ENCODE measurements around the gene SUCLA2. TPM values are rescaled to one million over a fixed set of nuclear protein-coding genes. Genes with fewer than 3 reads are reported as not detected.

SUCLA2 gene
- total and polyA plus RNA-seq, 2 experiments from 2014 or later, result 56.9 to 60.6 TPM

DNA sequence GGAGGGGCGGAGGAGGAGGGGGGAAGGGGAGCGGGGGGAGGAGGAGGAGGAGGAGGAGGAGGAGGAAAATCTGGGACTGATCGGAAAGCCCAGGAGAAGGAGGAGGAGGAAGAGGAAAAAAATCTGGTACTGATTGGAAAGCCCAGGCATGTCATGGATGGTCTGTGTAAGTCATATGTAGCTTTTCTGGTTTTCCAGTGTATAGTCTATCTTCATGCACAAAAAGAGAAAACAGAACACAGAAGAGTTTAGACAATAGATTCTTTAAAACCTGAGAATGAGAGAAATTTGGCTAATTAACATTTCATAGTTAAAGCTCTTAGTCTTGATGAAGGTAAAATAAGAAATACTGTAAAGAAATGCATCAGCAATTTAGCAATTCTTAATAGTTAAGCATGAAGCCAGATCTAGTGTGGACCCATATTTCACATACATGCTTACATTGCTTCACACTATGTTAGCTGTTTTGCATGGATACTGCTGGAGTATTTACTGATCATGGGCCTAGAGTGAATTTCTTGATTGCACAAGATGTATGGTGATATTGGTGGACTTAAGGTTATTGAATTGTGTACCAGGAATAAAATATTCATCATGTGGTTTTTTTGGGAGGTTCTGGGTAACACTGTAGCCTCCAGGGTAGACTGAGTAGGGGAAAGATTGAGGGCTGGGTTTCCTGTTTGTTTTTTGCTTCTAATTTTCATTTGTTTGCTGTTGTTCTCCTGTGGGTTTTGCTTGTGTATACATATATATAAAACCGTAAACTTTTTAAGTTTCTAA, 41.4 kb downstream of the SUCLA2 start:
- Histone ChIP-seq H3K4me3 (no peak overlapping the region), H3K27ac (no peak overlapping the region), H4K20me1 (ENCODE audit: insufficient read depth, poor library complexity, severe bottlenecking) (no peaks in the 10 kb centered on the region), H2AFZ (no peak overlapping the region), H3K4me2 (no peak overlapping the region), H3K36me3 (replicated peaks; ENCODE audit: insufficient read depth, low read depth) (peaks cover 7% of the 10 kb centered on the region), H3K9me2 (replicated peaks; ENCODE audit: insufficient read depth) (no peaks in the 10 kb centered on the region), H3K4me1 (ENCODE audit: insufficient read depth) (no peaks in the 10 kb centered on the region), H3K27me3 (no peaks in the 10 kb centered on the region), H3K79me2 (no peaks in the 10 kb centered on the region), H3K9me3 (ENCODE audit: low read depth) (peaks cover 24% of the 10 kb centered on the region)
- no peak for TF ChIP-seq EZH2phosphoT487 (IDR thresholded peaks at IDR 0.05; ENCODE audit: low read depth, severe bottlenecking, unreplicated experiment)
- TF ChIP-seq, protein P1, sequence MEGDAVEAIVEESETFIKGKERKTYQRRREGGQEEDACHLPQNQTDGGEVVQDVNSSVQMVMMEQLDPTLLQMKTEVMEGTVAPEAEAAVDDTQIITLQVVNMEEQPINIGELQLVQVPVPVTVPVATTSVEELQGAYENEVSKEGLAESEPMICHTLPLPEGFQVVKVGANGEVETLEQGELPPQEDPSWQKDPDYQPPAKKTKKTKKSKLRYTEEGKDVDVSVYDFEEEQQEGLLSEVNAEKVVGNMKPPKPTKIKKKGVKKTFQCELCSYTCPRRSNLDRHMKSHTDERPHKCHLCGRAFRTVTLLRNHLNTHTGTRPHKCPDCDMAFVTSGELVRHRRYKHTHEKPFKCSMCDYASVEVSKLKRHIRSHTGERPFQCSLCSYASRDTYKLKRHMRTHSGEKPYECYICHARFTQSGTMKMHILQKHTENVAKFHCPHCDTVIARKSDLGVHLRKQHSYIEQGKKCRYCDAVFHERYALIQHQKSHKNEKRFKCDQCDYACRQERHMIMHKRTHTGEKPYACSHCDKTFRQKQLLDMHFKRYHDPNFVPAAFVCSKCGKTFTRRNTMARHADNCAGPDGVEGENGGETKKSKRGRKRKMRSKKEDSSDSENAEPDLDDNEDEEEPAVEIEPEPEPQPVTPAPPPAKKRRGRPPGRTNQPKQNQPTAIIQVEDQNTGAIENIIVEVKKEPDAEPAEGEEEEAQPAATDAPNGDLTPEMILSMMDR (IDR thresholded peaks at IDR 0.05; ENCODE audit: poor library complexity), result no peak
- 100% methylated on average over 1 of the region's 4 CpGs for WGBS (ENCODE audit: low lambda C conversion rate, missing lambda C conversion rate)
- DNase-seq (ENCODE audit: low spot score), result no peak

- peaks cover 7% of the 10 kb centered on the region for H3K36me3 ChIP-seq (replicated peaks; ENCODE audit: insufficient read depth, low read depth)
- H3K4me3 ChIP-seq, result no peak overlapping the region
- no peaks in the 10 kb centered on the region for H3K79me2 ChIP-seq
- H3K27me3 ChIP-seq, result no peaks in the 10 kb centered on the region
- peaks cover 24% of the 10 kb centered on the region for H3K9me3 ChIP-seq (ENCODE audit: low read depth)
- H3K4me2 ChIP-seq, result no peak overlapping the region
- H3K9me2 ChIP-seq (replicated peaks; ENCODE audit: insufficient read depth), result no peaks in the 10 kb centered on the region
- no peak overlapping the region for H3K27ac ChIP-seq
- H4K20me1 ChIP-seq (ENCODE audit: insufficient read depth, poor library complexity, severe bottlenecking), result no peaks in the 10 kb centered on the region
- no peak for DNase-seq (ENCODE audit: low spot score)
- H2AFZ ChIP-seq, result no peak overlapping the region
- no peaks in the 10 kb centered on the region for H3K4me1 ChIP-seq (ENCODE audit: insufficient read depth)
- TF ChIP-seq EZH2phosphoT487 (IDR thresholded peaks at IDR 0.05; ENCODE audit: low read depth, severe bottlenecking, unreplicated experiment) (no peak), EZH2 (IDR thresholded peaks at IDR 0.05; ENCODE audit: borderline replicate concordance) (no peak)
- TF ChIP-seq, protein P1 (IDR thresholded peaks at IDR 0.05; ENCODE audit: poor library complexity), result no peak
- 100% methylated on average over 5 of the region's 5 CpGs for WGBS (ENCODE audit: low lambda C conversion rate, missing lambda C conversion rate)
Observed at GRCh38 chr13:47957073-47957472, 44.0 kb downstream of the SUCLA2 start.

- H4K20me1 ChIP-seq (ENCODE audit: insufficient read depth, poor library complexity, severe bottlenecking), result no peaks in the 10 kb centered on the region
- peaks cover 4% of the 10 kb centered on the region for H3K36me3 ChIP-seq (replicated peaks; ENCODE audit: insufficient read depth, low read depth)
- no peak overlapping the region for H3K4me2 ChIP-seq
- no peak for DNase-seq (ENCODE audit: low spot score)
- peaks cover 19% of the 10 kb centered on the region for H3K9me3 ChIP-seq (ENCODE audit: low read depth)
- H3K27me3 ChIP-seq, result no peaks in the 10 kb centered on the region
- 100% methylated on average over 2 of the region's 2 CpGs for WGBS (ENCODE audit: low lambda C conversion rate, missing lambda C conversion rate)
- no peak overlapping the region for H3K4me3 ChIP-seq
- H3K4me1 ChIP-seq (ENCODE audit: insufficient read depth), result no peaks in the 10 kb centered on the region
- H3K9me2 ChIP-seq (replicated peaks; ENCODE audit: insufficient read depth), result no peaks in the 10 kb centered on the region
- H3K79me2 ChIP-seq, result no peaks in the 10 kb centered on the region
- TF ChIP-seq EZH2 (IDR thresholded peaks at IDR 0.05; ENCODE audit: borderline replicate concordance) (no peak), EZH2phosphoT487 (IDR thresholded peaks at IDR 0.05; ENCODE audit: low read depth, severe bottlenecking, unreplicated experiment) (no peak)
- TF ChIP-seq, protein P1 (IDR thresholded peaks at IDR 0.05; ENCODE audit: poor library complexity), result no peak
- no peak overlapping the region for H2AFZ ChIP-seq
- H3K27ac ChIP-seq, result no peak overlapping the region
Observed at GRCh38 chr13:47955836-47956235, 45.2 kb downstream of the SUCLA2 start.

Data from hepatocyte (in vitro differentiated cells).